ENCODE data around the gene IGLL5.

IGLL5 gene

DNA sequence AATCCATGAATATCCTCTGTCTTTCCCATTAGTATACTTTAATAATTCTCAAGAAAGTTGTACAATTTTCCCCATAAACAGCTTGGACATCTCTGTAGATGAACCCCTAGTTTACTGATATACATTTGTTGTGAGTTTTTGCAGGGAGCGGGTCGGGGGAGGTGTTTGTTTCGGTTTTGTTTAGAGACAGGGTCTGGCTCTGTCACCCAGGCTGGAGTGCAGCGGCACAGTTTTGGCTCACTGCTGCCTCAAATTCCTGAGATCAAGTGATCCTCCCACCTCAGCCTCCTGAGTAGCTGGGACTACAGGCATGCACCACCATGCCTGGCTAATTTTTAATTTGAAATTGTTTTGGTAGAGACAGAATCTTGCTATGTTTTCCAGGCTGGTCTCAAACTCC lies 57.6 kb downstream of the IGLL5 start:
- H3K4me3 ChIP-seq (ENCODE audit: low read length), result no peak overlapping the region
- no peaks in the 10 kb centered on the region for H3K36me3 ChIP-seq (ENCODE audit: control insufficient read depth, low read depth, low read length)
- H3K27me3 ChIP-seq (ENCODE audit: control insufficient read depth, insufficient read depth, low read length), result no peaks in the 10 kb centered on the region
- no peaks in the 10 kb centered on the region for H3K9me3 ChIP-seq (ENCODE audit: control insufficient read depth, low read depth, low read length)
- no peaks in the 10 kb centered on the region for H3K4me1 ChIP-seq (ENCODE audit: control insufficient read depth, low read depth, low read length)
- H3K9ac ChIP-seq (ENCODE audit: low read length), result no peak overlapping the region
- H3K27ac ChIP-seq (ENCODE audit: low read length), result no peak overlapping the region

All from iPS-18a (cell line).